ENCODE results near the gene ATPAF1. TPM values are rescaled to one million over a fixed set of nuclear protein-coding genes. Genes with fewer than 3 reads are reported as not detected.

The ATPAF1 gene
- total and polyA plus RNA-seq, 2 experiments from 2014 or later = 46.3 to 66.3 TPM

DNA sequence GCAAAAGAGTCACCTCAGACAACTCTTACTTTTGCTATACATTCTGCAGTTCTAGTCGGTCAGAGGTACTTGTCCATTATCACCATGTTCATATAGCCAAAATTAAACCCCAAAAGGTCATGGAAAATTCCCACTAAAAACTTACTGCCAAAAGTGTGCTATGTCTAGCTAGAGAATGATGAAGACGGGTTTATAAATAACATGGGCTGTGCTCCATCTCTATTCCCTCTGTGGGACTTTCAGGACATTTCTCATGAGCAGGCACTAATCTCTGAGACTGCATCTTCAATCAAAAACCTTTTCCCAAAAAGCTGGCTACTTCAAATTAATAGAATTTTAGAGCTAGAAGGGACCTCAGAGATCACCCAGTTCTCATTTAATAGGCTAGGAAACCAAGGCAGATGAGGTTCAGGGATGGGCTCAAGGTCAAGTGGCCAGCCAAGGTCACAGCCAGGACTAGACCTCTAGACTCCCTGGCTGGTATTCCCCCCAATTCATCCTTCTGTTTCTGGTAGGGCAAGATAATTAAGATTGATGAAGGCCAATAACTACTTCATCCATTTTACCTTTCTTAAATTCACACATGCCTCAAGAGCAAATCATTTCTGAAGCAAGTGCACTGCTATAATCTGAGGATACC is 30.6 kb downstream of the ATPAF1 start:
- TF ChIP-seq EZH2phosphoT487 (IDR thresholded peaks at IDR 0.05; ENCODE audit: insufficient read depth, low read depth) = no peak
- TF ChIP-seq EZH2 (IDR thresholded peaks at IDR 0.05; ENCODE audit: insufficient read depth, poor library complexity, severe bottlenecking) = no peak
- in situ Hi-C loops (cut with MboI) = no loop called here

DNA sequence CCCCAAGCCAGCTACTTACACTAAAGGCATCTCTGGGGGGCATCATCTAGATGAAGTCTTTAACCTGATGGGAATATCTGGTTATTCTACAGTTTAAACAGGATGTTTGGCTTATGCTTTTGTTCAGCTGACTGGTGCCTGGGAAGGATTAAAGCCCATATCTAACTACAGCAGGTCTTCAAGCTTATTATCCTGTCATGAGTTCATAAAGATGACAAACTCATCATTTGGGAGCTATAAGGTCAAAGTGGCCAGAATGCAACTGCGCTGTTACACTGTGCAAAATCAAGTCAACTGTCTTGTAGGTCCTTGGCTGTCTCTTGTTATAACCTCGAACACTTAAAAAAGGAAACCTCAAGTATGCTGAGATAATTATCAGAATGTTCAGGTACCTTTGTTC is 33.0 kb downstream of the ATPAF1 start:
- H3K4me2 ChIP-seq (ENCODE audit: unreplicated experiment) = no peak overlapping the region
- TF ChIP-seq EZH2 (IDR thresholded peaks at IDR 0.05; ENCODE audit: insufficient read depth, poor library complexity, severe bottlenecking) (no peak), EZH2phosphoT487 (IDR thresholded peaks at IDR 0.05; ENCODE audit: insufficient read depth, low read depth) (no peak)
- H3K79me2 ChIP-seq (ENCODE audit: insufficient read depth) = no peaks in the 10 kb centered on the region
- no peaks in the 10 kb centered on the region for H3F3A ChIP-seq (ENCODE audit: insufficient read depth)
- DNase-seq = no peak
- H4K20me1 ChIP-seq (ENCODE audit: insufficient read depth) = no peaks in the 10 kb centered on the region
- no peak overlapping the region for H3K4me3 ChIP-seq
- WGBS, 2 experiments (ENCODE audit: low coverage in 1 of 2, low lambda C conversion rate in 2 of 2, missing lambda C conversion rate in 2 of 2) = 98 to 100% methylated on average over 2 of the region's 2 CpGs
- no peaks in the 10 kb centered on the region for H3K9me3 ChIP-seq (ENCODE audit: low read depth)
- in situ Hi-C loops (cut with MboI) = no loop called here
- H3K9ac ChIP-seq = no peak overlapping the region
- peaks cover 15% of the 10 kb centered on the region; the same call in 1 of the 2 replicates for H3K36me3 ChIP-seq (ENCODE audit: low read depth)
- no peaks in the 10 kb centered on the region for H3K9me2 ChIP-seq (ENCODE audit: insufficient read depth)
- no peaks in the 10 kb centered on the region for H3K27me3 ChIP-seq (replicated peaks; ENCODE audit: insufficient read depth)
- no peak overlapping the region for H3K27ac ChIP-seq
- no peaks in the 10 kb centered on the region for H3K4me1 ChIP-seq (ENCODE audit: insufficient read depth)
- no peak overlapping the region for H2AFZ ChIP-seq

More for the DNA sequence above, 30.6 kb downstream of the ATPAF1 start:
- DNase-seq = no peak
- Histone ChIP-seq H3K4me3 (no peak overlapping the region), H3K27me3 (replicated peaks; ENCODE audit: insufficient read depth) (no peaks in the 10 kb centered on the region), H2AFZ (no peak overlapping the region), H3K4me2 (ENCODE audit: unreplicated experiment) (no peak overlapping the region), H3K9ac (no peak overlapping the region), H3F3A (ENCODE audit: insufficient read depth) (no peaks in the 10 kb centered on the region), H3K27ac (no peak overlapping the region), H3K9me2 (ENCODE audit: insufficient read depth) (no peaks in the 10 kb centered on the region), H3K79me2 (ENCODE audit: insufficient read depth) (no peaks in the 10 kb centered on the region), H3K36me3 (ENCODE audit: low read depth) (peaks cover 9% of the 10 kb centered on the region), H3K4me1 (ENCODE audit: insufficient read depth) (peaks cover under 1% of the 10 kb centered on the region; the same call in 1 of the 2 replicates), H4K20me1 (ENCODE audit: insufficient read depth) (no peaks in the 10 kb centered on the region), H3K9me3 (ENCODE audit: low read depth) (no peaks in the 10 kb centered on the region)
- 31 to 35% methylated on average over 2 of the region's 2 CpGs for WGBS, 2 experiments (ENCODE audit: low coverage in 1 of 2, low lambda C conversion rate in 2 of 2, missing lambda C conversion rate in 2 of 2)

DNA sequence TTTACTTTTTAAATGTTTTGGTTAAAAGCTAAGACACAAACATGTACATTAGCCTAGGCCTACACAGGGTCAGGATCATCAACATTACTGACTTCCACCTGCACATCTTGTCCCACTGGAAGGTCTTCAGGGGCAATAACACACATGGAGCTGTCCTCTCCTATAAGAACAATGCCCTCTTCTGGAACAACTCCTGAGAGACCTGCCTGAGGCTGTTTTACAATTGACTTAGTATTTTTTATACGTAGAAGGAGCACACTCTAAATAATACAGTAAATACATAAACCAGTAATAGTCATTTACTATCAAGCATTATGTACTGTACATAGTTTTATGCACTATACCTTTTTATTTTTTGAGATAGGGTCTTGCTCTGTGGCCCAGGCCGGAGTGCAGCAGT is 37.4 kb downstream of the ATPAF1 start:
- Histone ChIP-seq H4K20me1 (ENCODE audit: insufficient read depth) (no peaks in the 10 kb centered on the region), H3K4me3 (no peak overlapping the region), H3K27me3 (replicated peaks; ENCODE audit: insufficient read depth) (no peaks in the 10 kb centered on the region), H3K36me3 (ENCODE audit: low read depth) (peaks cover 15% of the 10 kb centered on the region; the same call in 1 of the 2 replicates), H2AFZ (no peak overlapping the region), H3K79me2 (ENCODE audit: insufficient read depth) (no peaks in the 10 kb centered on the region), H3K27ac (no peak overlapping the region), H3K9me2 (ENCODE audit: insufficient read depth) (no peaks in the 10 kb centered on the region), H3K9me3 (ENCODE audit: low read depth) (no peaks in the 10 kb centered on the region), H3K9ac (no peak overlapping the region), H3F3A (ENCODE audit: insufficient read depth) (no peaks in the 10 kb centered on the region), H3K4me1 (ENCODE audit: insufficient read depth) (no peaks in the 10 kb centered on the region), H3K4me2 (ENCODE audit: unreplicated experiment) (no peak overlapping the region)
- in situ Hi-C loops (cut with MboI) = no loop called here
- 69 to 75% methylated on average over 2 of the region's 2 CpGs for WGBS, 2 experiments (ENCODE audit: low coverage in 1 of 2, low lambda C conversion rate in 2 of 2, missing lambda C conversion rate in 2 of 2)
- no peak for DNase-seq
- no peak for TF ChIP-seq EZH2 (IDR thresholded peaks at IDR 0.05; ENCODE audit: insufficient read depth, poor library complexity, severe bottlenecking)
- TF ChIP-seq EZH2phosphoT487 (IDR thresholded peaks at IDR 0.05; ENCODE audit: insufficient read depth, low read depth) = no peak

DNA sequence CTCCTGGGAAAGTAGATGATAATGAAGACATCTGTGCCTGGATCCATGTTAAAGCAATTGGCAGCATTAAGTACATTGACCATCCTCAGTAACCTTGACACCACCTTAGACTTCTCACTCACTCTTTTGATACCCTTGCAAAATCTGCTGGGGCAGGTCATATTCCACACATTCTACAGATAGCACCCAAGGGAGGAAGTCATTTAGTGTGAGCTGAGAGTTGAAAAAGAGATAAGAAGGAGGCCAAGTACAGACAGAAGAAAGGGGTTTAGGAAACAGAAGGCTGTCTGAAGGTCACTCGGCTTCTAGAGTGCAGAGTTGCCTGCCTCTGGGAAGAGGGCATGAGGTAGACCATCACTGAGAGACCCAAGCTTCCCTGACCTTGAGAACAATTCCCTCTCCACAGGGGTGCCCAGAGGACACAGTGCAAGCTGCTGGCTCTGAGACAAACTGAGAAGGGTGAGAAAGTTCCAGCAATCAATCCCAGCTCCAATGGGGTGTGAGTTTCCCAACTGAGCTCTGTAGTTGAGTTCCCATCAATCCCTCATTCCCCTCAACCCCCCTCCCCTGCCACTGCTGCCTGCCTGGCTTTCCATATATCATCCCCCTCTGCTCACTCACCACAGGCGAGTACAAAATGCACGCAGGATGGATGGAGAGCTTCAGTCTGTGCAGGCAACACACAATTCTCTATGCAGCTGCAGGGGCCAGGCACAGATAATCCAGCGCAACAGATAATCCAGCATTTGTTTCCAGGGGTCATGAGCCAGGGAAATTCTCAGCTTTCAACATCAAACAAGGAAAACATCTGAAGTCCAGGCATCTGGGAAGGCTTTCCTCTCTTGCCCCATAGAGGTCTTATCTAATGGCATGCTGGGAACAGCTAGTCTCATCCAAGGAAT is 44.2 kb downstream of the ATPAF1 start:
- Histone ChIP-seq H3K36me3 (ENCODE audit: low read depth) (no peaks in the 10 kb centered on the region), H3K4me1 (ENCODE audit: insufficient read depth) (peaks cover 15% of the 10 kb centered on the region), H3K27ac (no peak overlapping the region), H3K9ac (no peak overlapping the region), H3F3A (ENCODE audit: insufficient read depth) (peaks cover 26% of the 10 kb centered on the region), H3K4me2 (ENCODE audit: unreplicated experiment) (no peak overlapping the region), H3K27me3 (replicated peaks; ENCODE audit: insufficient read depth) (no peaks in the 10 kb centered on the region), H4K20me1 (ENCODE audit: insufficient read depth) (no peaks in the 10 kb centered on the region), H3K79me2 (ENCODE audit: insufficient read depth) (no peaks in the 10 kb centered on the region), H3K9me2 (ENCODE audit: insufficient read depth) (no peaks in the 10 kb centered on the region), H3K9me3 (ENCODE audit: low read depth) (no peaks in the 10 kb centered on the region), H3K4me3 (no peak overlapping the region), H2AFZ (no peak overlapping the region)
- no peak for DNase-seq
- TF ChIP-seq EZH2 (IDR thresholded peaks at IDR 0.05; ENCODE audit: insufficient read depth, poor library complexity, severe bottlenecking) (no peak), EZH2phosphoT487 (IDR thresholded peaks at IDR 0.05; ENCODE audit: insufficient read depth, low read depth) (no peak)
- in situ Hi-C loops (cut with MboI) = no loop called here
- 81 to 85% methylated on average over 4 of the region's 4 CpGs for WGBS, 2 experiments (ENCODE audit: low coverage in 1 of 2, low lambda C conversion rate in 2 of 2, missing lambda C conversion rate in 2 of 2)

All from GM23248 (cell line).